ENCODE data around the gene CMTM8. TPM values are rescaled to one million over a fixed set of nuclear protein-coding genes. Genes with fewer than 3 reads are reported as not detected.

The CMTM8 gene
- total RNA-seq, 2 experiments from 2014 or later: 4.2 to 5.1 TPM

GRCh38 chr3:32359766-32360492, 121.4 kb downstream of the CMTM8 start:
- POLR2A ChIA-PET: no interaction called here
- CTCF ChIA-PET: no interaction called here

GRCh38 chr3:32360493-32360827, 122.0 kb downstream of the CMTM8 start:
- POLR2A ChIA-PET: no interaction called here
- CTCF ChIA-PET: no interaction called here

GRCh38 chr3:32366638-32367397, 128.3 kb downstream of the CMTM8 start:
- ChIA-PET CTCF (interaction anchor here (1.1 kb wide), 1 partner anchor 8 kb away, joined by 4 read pairs; no protein-coding TSS in a partner anchor), POLR2A (no interaction called here)

- ChIA-PET POLR2A (no interaction called here), CTCF (no interaction called here)
These were observed 129.0 kb downstream of the CMTM8 start for GRCh38 chr3:32367442-32367841.

- CTCF ChIA-PET: interaction anchor here (2.9 kb wide), 1 partner anchor 96 kb away, joined by 10 read pairs; no protein-coding TSS in a partner anchor
- POLR2A ChIA-PET: interaction anchor here (0.7 to 1.4 kb wide), 2 partner anchors 20 to 43 kb away, joined by 3 to 5 read pairs; partner anchors contain the start of gene CMTM7
These were observed 133.2 kb downstream of the CMTM8 start for GRCh38 chr3:32371461-32372212.

- ChIA-PET POLR2A (interaction anchor here (0.7 to 1.4 kb wide), 2 partner anchors 20 to 42 kb away, joined by 3 to 5 read pairs; partner anchors contain the start of gene CMTM7), CTCF (interaction anchor here (2.9 kb wide), 1 partner anchor 96 kb away, joined by 10 read pairs; no protein-coding TSS in a partner anchor)
These were observed 133.7 kb downstream of the CMTM8 start for GRCh38 chr3:32372213-32372490.

- CTCF ChIA-PET: interaction anchor here (1.1 to 4.2 kb wide), 4 partner anchors 24 to 95 kb away, joined by 3 to 43 read pairs (median 11); no protein-coding TSS in a partner anchor
These were observed 134.8 kb downstream of the CMTM8 start for GRCh38 chr3:32373276-32373675.

GRCh38 chr3:32373844-32374243, 135.4 kb downstream of the CMTM8 start:
- CTCF ChIA-PET: interaction anchor here (1.1 to 4.2 kb wide), 5 partner anchors 23 to 95 kb away, joined by 3 to 43 read pairs (median 6); no protein-coding TSS in a partner anchor

More at GRCh38 chr3:32373276-32373675, 134.8 kb downstream of the CMTM8 start:
- POLR2A ChIA-PET: no interaction called here

GRCh38 chr3:32374788-32375595, 136.5 kb downstream of the CMTM8 start:
- ChIA-PET CTCF (interaction anchor here (0.9 to 4.2 kb wide), 19 partner anchors 9 to 105 kb away, joined by 3 to 43 read pairs (median 4); partner anchors contain the start of gene CMTM7), POLR2A (no interaction called here)

More at GRCh38 chr3:32373844-32374243, 135.4 kb downstream of the CMTM8 start:
- POLR2A ChIA-PET: no interaction called here

GRCh38 chr3:32375596-32375930, 137.1 kb downstream of the CMTM8 start:
- POLR2A ChIA-PET: no interaction called here
- CTCF ChIA-PET: interaction anchor here (0.9 to 4.2 kb wide), 15 partner anchors 9 to 105 kb away, joined by 3 to 43 read pairs (median 4); partner anchors contain the start of gene CMTM7

GRCh38 chr3:32376115-32376514, 137.6 kb downstream of the CMTM8 start:
- POLR2A ChIA-PET: interaction anchor here (1.6 kb wide), 1 partner anchor 12 kb away, joined by 3 read pairs; no protein-coding TSS in a partner anchor
- CTCF ChIA-PET: interaction anchor here (0.9 to 4.2 kb wide), 9 partner anchors 10 to 92 kb away, joined by 3 to 43 read pairs (median 4); partner anchors contain the start of gene CMTM7

GRCh38 chr3:32379831-32380500, 141.5 kb downstream of the CMTM8 start:
- POLR2A ChIA-PET: no interaction called here
- CTCF ChIA-PET: no interaction called here

- CTCF ChIA-PET: interaction anchor here (0.5 to 1.7 kb wide), 2 partner anchors 86 to 91 kb away, joined by 3 to 4 read pairs; no protein-coding TSS in a partner anchor
- POLR2A ChIA-PET: no interaction called here
These were observed 143.4 kb downstream of the CMTM8 start for GRCh38 chr3:32381922-32382321.

- ChIA-PET CTCF (interaction anchor here (1.7 kb wide), 1 partner anchor 85 kb away, joined by 4 read pairs; no protein-coding TSS in a partner anchor), POLR2A (no interaction called here)
These were observed 144.7 kb downstream of the CMTM8 start for GRCh38 chr3:32383136-32383711.

GRCh38 chr3:32384938-32385337, 146.5 kb downstream of the CMTM8 start:
- CTCF ChIA-PET: interaction anchor here (0.6 kb wide), 1 partner anchor 83 kb away, joined by 4 read pairs; no protein-coding TSS in a partner anchor
- POLR2A ChIA-PET: no interaction called here

- ChIA-PET CTCF (interaction anchor here (1.6 kb wide), 1 partner anchor 13 kb away, joined by 5 read pairs; no protein-coding TSS in a partner anchor), POLR2A (interaction anchor here (1.3 kb wide), 1 partner anchor 11 kb away, joined by 3 read pairs; no protein-coding TSS in a partner anchor)
These were observed 149.0 kb downstream of the CMTM8 start for GRCh38 chr3:32387512-32387911.

- CTCF ChIA-PET: interaction anchor here (0.6 to 3.2 kb wide), 3 partner anchors 15 to 355 kb away, joined by 4 to 11 read pairs (median 4); no protein-coding TSS in a partner anchor
- POLR2A ChIA-PET: interaction anchor here (0.6 kb wide), 1 partner anchor 1098 kb away, joined by 4 read pairs; no protein-coding TSS in a partner anchor
These were observed 151.1 kb downstream of the CMTM8 start for GRCh38 chr3:32389577-32389976.
